Mammary epithelial cell (primary cell): Measurements from ENCODE around the gene SERPINA9.
"Not testable (repeated sequence)": the region's sequence is repeated elsewhere in the genome, so short reads cannot be mapped to it uniquely, and the experiment has no call there.

Source experiments
- EZH2 ChIP-seq: IDR thresholded peaks from 2 replicates; pipeline ENCODE4 v1.6.1; 2012; ENCODE audit warnings: low read length, inconsistent platforms, borderline replicate concordance
- TF ChIP-seq, protein P1 (sequence below), 2 donors: IDR thresholded peaks in 1 of 2; conservative IDR thresholded peaks in 1 of 2; 2 replicates each; pipeline ENCODE4 v1.5.1; 2011 to 2012; ENCODE audit warnings: inconsistent platforms in 2 of 2, low read length in 2 of 2, mild to moderate bottlenecking in 2 of 2, control low read depth in 1 of 2, low read depth in 1 of 2; ENCODE audit not compliant: insufficient read depth in 1 of 2; ENCODE audit errors: extremely low read depth in 1 of 2

DNA sequence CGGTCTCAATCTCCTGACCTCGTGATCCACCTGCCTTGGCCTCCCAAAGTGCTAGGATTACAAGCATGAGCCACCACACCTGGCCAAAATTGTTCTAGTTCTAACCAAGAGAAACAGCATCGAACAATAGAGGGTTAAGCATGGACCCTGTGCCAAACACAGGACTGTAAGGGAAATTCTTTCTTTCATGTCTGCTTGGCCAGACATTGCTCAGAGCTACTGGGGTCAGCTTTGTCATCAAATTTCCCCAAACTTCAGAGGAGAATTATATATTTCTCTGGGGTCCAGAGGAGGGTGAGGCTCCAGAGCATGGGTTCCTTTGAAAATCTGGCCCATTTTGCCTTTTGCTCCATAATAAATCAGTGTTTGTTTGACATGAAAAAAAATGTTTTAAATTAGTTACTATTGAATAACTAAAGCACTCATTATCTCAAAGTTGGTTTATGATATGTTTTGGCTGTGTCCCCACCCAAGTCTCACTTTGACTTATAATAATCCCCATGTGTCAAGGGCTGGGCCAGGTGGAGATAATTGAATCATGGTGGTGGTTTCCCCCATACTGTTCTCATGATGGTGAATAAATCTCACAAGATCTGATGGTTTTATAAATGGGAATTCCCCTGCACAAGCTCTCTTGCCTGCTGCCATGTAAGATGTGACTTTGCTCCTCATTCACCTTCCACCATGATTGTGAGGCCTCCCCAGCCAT, 58.3 kb downstream of the SERPINA9 start:
- TF ChIP-seq, protein P1, sequence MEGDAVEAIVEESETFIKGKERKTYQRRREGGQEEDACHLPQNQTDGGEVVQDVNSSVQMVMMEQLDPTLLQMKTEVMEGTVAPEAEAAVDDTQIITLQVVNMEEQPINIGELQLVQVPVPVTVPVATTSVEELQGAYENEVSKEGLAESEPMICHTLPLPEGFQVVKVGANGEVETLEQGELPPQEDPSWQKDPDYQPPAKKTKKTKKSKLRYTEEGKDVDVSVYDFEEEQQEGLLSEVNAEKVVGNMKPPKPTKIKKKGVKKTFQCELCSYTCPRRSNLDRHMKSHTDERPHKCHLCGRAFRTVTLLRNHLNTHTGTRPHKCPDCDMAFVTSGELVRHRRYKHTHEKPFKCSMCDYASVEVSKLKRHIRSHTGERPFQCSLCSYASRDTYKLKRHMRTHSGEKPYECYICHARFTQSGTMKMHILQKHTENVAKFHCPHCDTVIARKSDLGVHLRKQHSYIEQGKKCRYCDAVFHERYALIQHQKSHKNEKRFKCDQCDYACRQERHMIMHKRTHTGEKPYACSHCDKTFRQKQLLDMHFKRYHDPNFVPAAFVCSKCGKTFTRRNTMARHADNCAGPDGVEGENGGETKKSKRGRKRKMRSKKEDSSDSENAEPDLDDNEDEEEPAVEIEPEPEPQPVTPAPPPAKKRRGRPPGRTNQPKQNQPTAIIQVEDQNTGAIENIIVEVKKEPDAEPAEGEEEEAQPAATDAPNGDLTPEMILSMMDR (conservative IDR thresholded peaks at IDR 0.05 in 1 of 2, IDR thresholded peaks at IDR 0.05 in 1 of 2; ENCODE audit: extremely low read depth in 1 of 2, insufficient read depth in 1 of 2, low read depth in 1 of 2, low read length in 2 of 2), result not testable (repeated sequence)
- TF ChIP-seq EZH2, result not testable (repeated sequence)
